Subcutaneous adipose tissue (tissue), 4 donors: ENCODE data around the gene TLDC2. TPM values are rescaled to one million over a fixed set of nuclear protein-coding genes. Genes with fewer than 3 reads are reported as not detected.

Experiments
- CTCF ChIP-seq: fragments of 450-650 bp; IDR thresholded peaks from one replicate; pipeline ENCODE4 v1.5.1; 2016; ENCODE audit warnings: low read depth, mild to moderate bottlenecking, control low read depth, antibody characterized with exemption, moderate library complexity
- total RNA-seq, 4 donors: library from RNA; depleted of rRNA; stranded (reverse); fragments of >200 nt; gene quantifications; one replicate each; pipeline ENCODE4 v1.1.0, GENCODE V29; 2016

TLDC2 gene
- total RNA-seq, 4 donors from 2014 or later, result 0.34 to 0.44 TPM; not detected in 2

- no peak for TF ChIP-seq CTCF
Measured at GRCh38 chr20:36848078-36848660, 27.8 kb upstream of the TLDC2 start.

- TF ChIP-seq CTCF, result no peak
Measured at GRCh38 chr20:36848677-36849076, 27.3 kb upstream of the TLDC2 start.

GRCh38 chr20:36849333-36850065 is 26.4 kb upstream of the TLDC2 start:
- TF ChIP-seq CTCF, result no peak

- no peak for TF ChIP-seq CTCF
Measured at GRCh38 chr20:36850759-36851158, 25.2 kb upstream of the TLDC2 start.

- no peak for TF ChIP-seq CTCF
Measured at GRCh38 chr20:36851490-36851889, 24.4 kb upstream of the TLDC2 start.

- no peak for TF ChIP-seq CTCF
Measured at GRCh38 chr20:36852187-36852586, 23.8 kb upstream of the TLDC2 start.

GRCh38 chr20:36854348-36855240 is 21.3 kb upstream of the TLDC2 start:
- no peak for TF ChIP-seq CTCF
